SK-N-SH (cell line): ENCODE measurements around the gene PSEN2. TPM values are rescaled to one million over a fixed set of nuclear protein-coding genes. Genes with fewer than 3 reads are reported as not detected.

Experiments
- CTCF ChIA-PET: fragments of 300-600, 350-600 bp; formaldehyde crosslinking; extraction: SDS; loops from one replicate; lab custom pipeline; 2021; lab: Yijun Ruan, JAX
- POLR2A ChIA-PET: fragments of 350-600 bp; sonication (Branson Sonifier 250); formaldehyde crosslinking; extraction: SDS; loops from one replicate; lab custom pipeline; 2020; ENCODE audit warnings: antibody characterized with exemption, inconsistent platforms; lab: Yijun Ruan, JAX
- DNase-seq: peaks from one replicate; pipeline ENCODE4 v3.0.0; 2012
- H2AFZ ChIP-seq: fragments of 200-600 bp; sonication (generic); 2 replicates; pipeline ENCODE4 v1.8.1; 2016; ENCODE audit warnings: antibody characterized with exemption, mild to moderate bottlenecking, low read depth
- H3F3A ChIP-seq: fragments of 200-600 bp; sonication (generic); replicated peaks from 2 replicates; pipeline ENCODE3; 2016; ENCODE audit warnings: antibody characterized with exemption, mild to moderate bottlenecking; ENCODE audit not compliant: insufficient read depth
- H3K27ac ChIP-seq, 2 experiments: fragments of 200-500 bp in 1 of 2; fragments of 200-600 bp in 1 of 2; sonication (Bioruptor generic) in 1 of 2; sonication (generic), shearing (Covaris generic) in 1 of 2; 2 replicates each; pipeline versions ENCODE4 v1.5.1 to v1.6.1; 2014 to 2016; ENCODE audit warnings: low read depth in 2 of 2, inconsistent platforms in 1 of 2, low read length in 1 of 2, mild to moderate bottlenecking in 1 of 2, mixed read lengths in 1 of 2
- H3K27me3 ChIP-seq: fragments of 200-600 bp; sonication (generic), shearing (Covaris generic); 2 replicates; pipeline ENCODE4 v1.6.1; 2016; ENCODE audit warnings: mixed run types; ENCODE audit not compliant: insufficient read depth
- H3K36me3 ChIP-seq, 2 experiments: fragments of 200-500 bp in 1 of 2; fragments of 200-600 bp in 1 of 2; sonication (Bioruptor generic) in 1 of 2; sonication (generic) in 1 of 2; replicated peaks in 1 of 2; 2 replicates each; pipeline versions ENCODE3 to v1.5.1; 2014 to 2016; ENCODE audit warnings: low read length in 1 of 2, mild to moderate bottlenecking in 1 of 2; ENCODE audit not compliant: insufficient read depth in 2 of 2, control insufficient read depth in 1 of 2
- H3K4me1 ChIP-seq, 2 experiments: fragments of 200-500 bp in 1 of 2; fragments of 200-600 bp in 1 of 2; sonication (Bioruptor generic) in 1 of 2; sonication (generic), shearing (Covaris generic) in 1 of 2; 2 replicates each; pipeline versions ENCODE4 v1.5.1 to v1.6.1; 2014 to 2016; ENCODE audit warnings: low read depth in 1 of 2, low read length in 1 of 2, mixed run types in 1 of 2; ENCODE audit not compliant: insufficient read depth in 2 of 2, control insufficient read depth in 1 of 2
- H3K4me2 ChIP-seq: fragments of 200-600 bp; sonication (generic), shearing (Covaris generic); 2 replicates; pipeline ENCODE4 v1.6.1; 2017; ENCODE audit warnings: mixed run types
- H3K4me3 ChIP-seq, 2 experiments: fragments of 200-500 bp in 1 of 2; fragments of 200-600 bp in 1 of 2; sonication (Bioruptor generic) in 1 of 2; sonication (generic), shearing (Covaris generic) in 1 of 2; 2 replicates each; pipeline versions ENCODE4 v1.5.1 to v1.8.1; 2014 to 2016; ENCODE audit warnings: low read depth in 2 of 2, inconsistent platforms in 1 of 2, low read length in 1 of 2, mild to moderate bottlenecking in 1 of 2, mixed read lengths in 1 of 2, moderate library complexity in 1 of 2
- H3K79me2 ChIP-seq: fragments of 200-600 bp; sonication (generic); 2 replicates; pipeline ENCODE4 v1.8.1; 2017; ENCODE audit warnings: mild to moderate bottlenecking; ENCODE audit not compliant: insufficient read depth
- H3K9ac ChIP-seq: fragments of 200-600 bp; sonication (generic); 2 replicates; pipeline ENCODE4 v1.6.1; 2017; ENCODE audit warnings: mixed run types
- H3K9me2 ChIP-seq: fragments of 200-600 bp; sonication (generic); 2 replicates; pipeline ENCODE4 v1.6.1; 2017; ENCODE audit warnings: mixed run types
- H3K9me3 ChIP-seq: fragments of 200-600 bp; sonication (generic); 2 replicates; pipeline ENCODE4 v1.6.1; 2017; ENCODE audit warnings: mixed run types, mild to moderate bottlenecking, moderate library complexity
- H4K20me1 ChIP-seq: fragments of 200-600 bp; sonication (generic); 2 replicates; pipeline ENCODE4 v1.6.1; 2017; ENCODE audit warnings: mild to moderate bottlenecking, mixed run types; ENCODE audit not compliant: insufficient read depth
- CHD2 ChIP-seq: fragments of 150-350 bp; IDR thresholded peaks from 2 replicates; pipeline ENCODE4 v1.6.1; 2018; ENCODE audit warnings: low read length; ENCODE audit not compliant: partially characterized antibody
- EP300 ChIP-seq, 2 experiments: IDR thresholded peaks; 2 replicates each; pipeline versions ENCODE4 v1.4.0 to v1.6.1; 2012; ENCODE audit warnings: borderline replicate concordance in 1 of 2, low read depth in 1 of 2, low read length in 1 of 2
- FOSL2 ChIP-seq: IDR thresholded peaks from 2 replicates; pipeline ENCODE4 v1.4.0; 2012; ENCODE audit warnings: low read depth, mild to moderate bottlenecking, moderate library complexity, borderline replicate concordance
- FOXJ3 ChIP-seq: sonication (generic); formaldehyde crosslinking; IDR thresholded peaks from 2 replicates; pipeline ENCODE4 v1.5.1; 2020; ENCODE audit warnings: mild to moderate bottlenecking, missing genetic modification reagents
- GATA2 ChIP-seq: sonication (generic); formaldehyde crosslinking; IDR thresholded peaks from 2 replicates; pipeline ENCODE4 v1.5.0; 2020; ENCODE audit warnings: mild to moderate bottlenecking, missing genetic modification reagents
- IRF3 ChIP-seq: fragments of 150-350 bp; IDR thresholded peaks from 2 replicates; pipeline ENCODE4 v1.6.1; 2016; ENCODE audit warnings: mild to moderate bottlenecking, low read depth, low read length
- MEF2A ChIP-seq: IDR thresholded peaks from 2 replicates; pipeline ENCODE4 v1.4.0; 2012; ENCODE audit warnings: low read depth, borderline replicate concordance
- MXI1 ChIP-seq: IDR thresholded peaks from 2 replicates; pipeline ENCODE4 v1.6.1; 2012; ENCODE audit warnings: mild to moderate bottlenecking, low read depth, low read length, improper control_type of control experiment
- NRF1 ChIP-seq: IDR thresholded peaks from 2 replicates; pipeline ENCODE4 v1.6.1; 2012; ENCODE audit warnings: low read depth, mild to moderate bottlenecking, low read length
- RAD21 ChIP-seq: IDR thresholded peaks from 2 replicates; pipeline ENCODE4 v1.6.1; 2012; ENCODE audit warnings: mild to moderate bottlenecking, low read length
- RCOR1 ChIP-seq: fragments of 150-350 bp; IDR thresholded peaks from 2 replicates; pipeline ENCODE4 v1.6.1; 2017; ENCODE audit warnings: antibody characterized with exemption, low read length
- REST ChIP-seq: IDR thresholded peaks from 2 replicates; pipeline ENCODE4 v1.6.1; 2012; ENCODE audit warnings: mild to moderate bottlenecking, low read depth, low read length, moderate library complexity
- RFX5 ChIP-seq: IDR thresholded peaks from 2 replicates; pipeline ENCODE4 v1.6.1; 2012; ENCODE audit warnings: mild to moderate bottlenecking, improper control_type of control experiment, low read length
- RXRA ChIP-seq: IDR thresholded peaks from 2 replicates; pipeline ENCODE4 v1.4.0; 2012; ENCODE audit warnings: low read depth, mild to moderate bottlenecking, borderline replicate concordance
- SIN3A ChIP-seq: IDR thresholded peaks from 2 replicates; pipeline ENCODE4 v1.6.1; 2012; ENCODE audit warnings: low read depth, mild to moderate bottlenecking, low read length, moderate library complexity, borderline replicate concordance
- TAF1 ChIP-seq: IDR thresholded peaks from 2 replicates; pipeline ENCODE4 v1.6.1; 2012; ENCODE audit warnings: low read depth, mild to moderate bottlenecking, low read length, moderate library complexity, borderline replicate concordance
- TEAD4 ChIP-seq: IDR thresholded peaks from 2 replicates; pipeline ENCODE4 v1.4.0; 2012; ENCODE audit warnings: mild to moderate bottlenecking, borderline replicate concordance; ENCODE audit not compliant: insufficient read depth
- YY1 ChIP-seq: IDR thresholded peaks from 2 replicates; pipeline ENCODE4 v1.4.0; 2012; ENCODE audit warnings: low read depth, mild to moderate bottlenecking
- WGBS: methylation state at CpG from one replicate; pipeline ENCODE4 v1.1.6; 2017; ENCODE audit warnings: low lambda C conversion rate; 5-methylcytosine and 5-hydroxymethylcytosine counted together
- polyA plus RNA-seq, 3 experiments: library from polyadenylated mRNA; depleted of rRNA; stranded (reverse); fragments of >200 nt; gene quantifications; 2 replicates each; pipeline ENCODE4 v1.2.3, GENCODE V29; 2012

PSEN2 gene
- polyA plus RNA-seq, 1 of the 3 experiments (the other 2 are of a cell fraction) = 20.2 TPM

- no peak for TF ChIP-seq EP300 (IDR thresholded peaks at IDR 0.05; ENCODE audit: borderline replicate concordance in 1 of 2, low read depth in 1 of 2, low read length in 1 of 2)
- TF ChIP-seq RFX5 = no peak
- no peak for TF ChIP-seq FOXJ3 (CRISPR knock-in tag)
- no peak for TF ChIP-seq CHD2
- no peak for TF ChIP-seq SIN3A
- no peak for TF ChIP-seq NRF1
- TF ChIP-seq MEF2A = no peak
- TF ChIP-seq YY1 = no peak
- TF ChIP-seq RCOR1 = no peak
- TF ChIP-seq GATA2 (CRISPR knock-in tag) = no peak
- no peak for TF ChIP-seq REST
- TF ChIP-seq IRF3 = no peak
- no peak for TF ChIP-seq TAF1
- no peak for TF ChIP-seq TEAD4
- Histone ChIP-seq H3K9ac (no peak overlapping the region), H3K4me1 (no peaks in the 10 kb centered on the region), H3K9me3 (no peaks in the 10 kb centered on the region), H2AFZ (no peak overlapping the region), H3K9me2 (no peaks in the 10 kb centered on the region), H3K27me3 (no peaks in the 10 kb centered on the region), H3K27ac (no peak overlapping the region), H3K79me2 (no peaks in the 10 kb centered on the region), H3F3A (no peaks in the 10 kb centered on the region), H3K36me3 (no peaks in the 10 kb centered on the region), H4K20me1 (no peaks in the 10 kb centered on the region), H3K4me3 (no peak overlapping the region), H3K4me2 (no peak overlapping the region)
- DNase-seq = no peak
- ChIA-PET POLR2A (no interaction called here), CTCF (no interaction called here)
- WGBS = 89% methylated on average over 1 of the region's 1 CpG
Observed at GRCh38 chr1:226919995-226920394, 49.6 kb downstream of the PSEN2 start.

- Histone ChIP-seq H3K4me2 (no peak overlapping the region), H3K4me1 (no peaks in the 10 kb centered on the region), H3K79me2 (no peaks in the 10 kb centered on the region), H4K20me1 (no peaks in the 10 kb centered on the region), H3K27me3 (no peaks in the 10 kb centered on the region), H2AFZ (no peak overlapping the region), H3K36me3 (no peaks in the 10 kb centered on the region), H3K9me2 (no peaks in the 10 kb centered on the region), H3K27ac (no peak overlapping the region), H3K9ac (no peak overlapping the region), H3K4me3 (no peak overlapping the region), H3K9me3 (no peaks in the 10 kb centered on the region), H3F3A (no peaks in the 10 kb centered on the region)
- POLR2A ChIA-PET = no interaction called here
- 48% methylated on average over 2 of the region's 2 CpGs for WGBS
- CTCF ChIA-PET = no interaction called here
- no peak for DNase-seq
- TF ChIP-seq RXRA (no peak), MXI1 (no peak), IRF3 (no peak), RCOR1 (no peak), EP300 (IDR thresholded peaks at IDR 0.05; ENCODE audit: borderline replicate concordance in 1 of 2, low read depth in 1 of 2, low read length in 1 of 2) (no peak), FOSL2 (no peak), RAD21 (no peak), REST (no peak), SIN3A (no peak)
Observed at GRCh38 chr1:226920446-226920894, 50.1 kb downstream of the PSEN2 start.
